Measurements from ENCODE around the gene IQSEC1. TPM values are rescaled to one million over a fixed set of nuclear protein-coding genes. Genes with fewer than 3 reads are reported as not detected.
A peak's percentile ranks its signal among the peaks of the same experiment; 100 is the strongest.

Gene IQSEC1
- total and polyA plus RNA-seq, 8 donors = 24.9 to 57.0 (median 34.2) TPM

DNA sequence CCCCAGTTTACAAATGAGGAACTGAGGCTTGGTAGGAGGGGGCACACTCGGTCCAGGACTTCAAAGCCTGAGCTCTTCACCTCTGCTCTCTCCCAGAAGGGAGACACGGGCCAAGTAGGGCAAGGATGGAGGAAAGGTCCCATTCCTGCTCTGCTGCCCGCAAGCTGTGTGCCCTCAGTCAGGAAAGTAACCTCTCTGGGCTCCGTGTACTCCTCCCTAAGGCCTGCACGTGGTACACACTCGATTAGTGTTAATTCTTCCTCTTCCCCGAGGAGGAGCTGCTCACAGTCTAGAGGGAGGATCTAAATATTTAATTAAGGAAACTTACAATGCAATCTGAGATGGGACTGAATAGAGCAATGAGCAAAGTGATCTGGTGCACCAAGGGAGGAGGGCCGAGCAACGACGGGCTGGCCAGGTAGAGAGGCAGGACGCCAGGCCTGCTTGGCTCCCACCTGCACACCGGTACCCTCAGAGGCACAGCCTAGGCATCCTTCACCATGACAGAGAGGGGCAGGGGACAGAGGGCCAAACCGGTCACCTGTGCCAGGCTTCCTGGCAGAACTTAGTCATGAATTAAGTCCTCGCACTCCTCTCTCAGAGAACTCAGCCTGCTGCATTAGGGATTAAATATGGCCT is 47.2 kb upstream of the IQSEC1 start:
- no peaks in the 10 kb centered on the region for H3K36me3 ChIP-seq
- H3K27me3 ChIP-seq = peaks cover 0 to 10% of the 10 kb centered on the region in 2 donors
- H3K27ac ChIP-seq = no peak overlapping the region
- TF ChIP-seq, protein P1, sequence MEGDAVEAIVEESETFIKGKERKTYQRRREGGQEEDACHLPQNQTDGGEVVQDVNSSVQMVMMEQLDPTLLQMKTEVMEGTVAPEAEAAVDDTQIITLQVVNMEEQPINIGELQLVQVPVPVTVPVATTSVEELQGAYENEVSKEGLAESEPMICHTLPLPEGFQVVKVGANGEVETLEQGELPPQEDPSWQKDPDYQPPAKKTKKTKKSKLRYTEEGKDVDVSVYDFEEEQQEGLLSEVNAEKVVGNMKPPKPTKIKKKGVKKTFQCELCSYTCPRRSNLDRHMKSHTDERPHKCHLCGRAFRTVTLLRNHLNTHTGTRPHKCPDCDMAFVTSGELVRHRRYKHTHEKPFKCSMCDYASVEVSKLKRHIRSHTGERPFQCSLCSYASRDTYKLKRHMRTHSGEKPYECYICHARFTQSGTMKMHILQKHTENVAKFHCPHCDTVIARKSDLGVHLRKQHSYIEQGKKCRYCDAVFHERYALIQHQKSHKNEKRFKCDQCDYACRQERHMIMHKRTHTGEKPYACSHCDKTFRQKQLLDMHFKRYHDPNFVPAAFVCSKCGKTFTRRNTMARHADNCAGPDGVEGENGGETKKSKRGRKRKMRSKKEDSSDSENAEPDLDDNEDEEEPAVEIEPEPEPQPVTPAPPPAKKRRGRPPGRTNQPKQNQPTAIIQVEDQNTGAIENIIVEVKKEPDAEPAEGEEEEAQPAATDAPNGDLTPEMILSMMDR (IDR thresholded peaks at IDR 0.05) = no peak
- DNase-seq (peak in 1 of 4 donors; percentile 33), ATAC-seq (no peak)
- H3K9me3 ChIP-seq = no peaks in the 10 kb centered on the region
- no peaks in the 10 kb centered on the region for H3K4me1 ChIP-seq
- intact Hi-C loops (cut with DNase I) = no loop called here
- H3K4me3 ChIP-seq = no peak overlapping the region

DNA sequence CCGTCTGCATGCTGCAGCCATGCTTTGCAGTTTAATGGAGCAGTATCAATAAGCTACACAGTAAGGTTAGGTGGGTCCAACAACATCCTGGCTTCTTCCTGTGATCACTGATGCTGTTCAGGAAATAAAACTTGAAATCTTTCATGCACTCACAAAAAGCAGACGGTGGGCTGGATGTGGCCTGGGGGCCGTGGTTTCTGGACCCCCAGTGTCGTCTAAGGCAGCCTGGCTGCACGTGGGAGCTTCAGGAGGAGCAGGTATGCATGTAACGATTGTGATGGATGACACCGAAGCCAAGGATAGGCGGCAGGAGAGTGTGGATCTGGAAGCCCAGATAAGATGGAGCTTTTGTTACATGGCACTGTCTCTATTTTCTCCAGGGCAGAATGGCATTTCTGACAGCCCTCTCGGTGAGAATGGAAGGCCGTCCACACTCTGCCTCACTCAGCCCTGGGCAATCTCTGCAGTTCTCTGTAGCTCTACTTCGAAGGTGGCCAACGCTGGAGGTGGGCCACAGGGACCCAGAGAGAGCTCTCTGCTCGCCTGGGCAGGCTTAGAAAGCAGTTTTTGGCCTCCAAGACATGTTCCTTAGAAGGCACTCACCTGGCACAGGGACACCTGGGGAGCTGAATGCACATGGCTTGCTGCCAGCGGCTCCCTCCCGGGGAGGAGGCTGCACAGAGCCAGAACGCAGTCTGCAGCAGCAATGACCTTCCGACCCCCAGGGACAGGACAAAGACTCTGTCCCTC is 46.4 kb upstream of the IQSEC1 start:
- ATAC-seq (no peak), DNase-seq (peak in 1 of 4 donors; percentile 59)
- no peak overlapping the region for H3K4me3 ChIP-seq
- H3K9me3 ChIP-seq = no peaks in the 10 kb centered on the region
- H3K27ac ChIP-seq = no peak overlapping the region
- intact Hi-C loops (cut with DNase I) = no loop called here
- no peaks in the 10 kb centered on the region for H3K4me1 ChIP-seq
- TF ChIP-seq, protein P1 (IDR thresholded peaks at IDR 0.05) = no peak
- no peaks in the 10 kb centered on the region for H3K36me3 ChIP-seq
- peaks cover 0 to 10% of the 10 kb centered on the region in 2 donors for H3K27me3 ChIP-seq

DNA sequence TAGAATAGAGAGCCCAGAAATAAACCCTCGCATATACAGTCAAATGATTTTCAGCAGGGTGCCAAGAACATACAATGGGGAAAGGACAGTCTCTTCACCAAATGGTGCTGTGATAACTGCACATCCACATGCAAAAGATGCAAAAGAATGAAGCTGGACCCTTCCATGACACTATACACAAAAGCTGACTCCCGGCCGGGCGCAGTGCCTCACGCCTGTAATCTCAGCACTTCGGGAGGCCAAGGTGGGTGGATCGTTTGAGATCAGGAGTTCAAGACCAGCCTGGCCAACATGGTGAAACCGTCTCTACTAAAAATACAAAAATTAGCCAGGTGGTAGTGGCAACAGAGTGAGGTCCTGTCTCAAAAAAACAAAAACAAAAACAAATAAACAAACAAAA is 43.2 kb upstream of the IQSEC1 start:
- Histone ChIP-seq H3K9me3 (no peaks in the 10 kb centered on the region), H3K27me3 (peaks cover 0 to 27% of the 10 kb centered on the region in 2 donors), H3K4me3 (no peak overlapping the region), H3K27ac (no peak overlapping the region), H3K36me3 (no peaks in the 10 kb centered on the region), H3K4me1 (no peaks in the 10 kb centered on the region)
- intact Hi-C loops (cut with DNase I) = no loop called here
- TF ChIP-seq, protein P1 (IDR thresholded peaks at IDR 0.05) = no peak
- ATAC-seq (no peak), DNase-seq (peak in 1 of 4 donors; percentile 18)

DNA sequence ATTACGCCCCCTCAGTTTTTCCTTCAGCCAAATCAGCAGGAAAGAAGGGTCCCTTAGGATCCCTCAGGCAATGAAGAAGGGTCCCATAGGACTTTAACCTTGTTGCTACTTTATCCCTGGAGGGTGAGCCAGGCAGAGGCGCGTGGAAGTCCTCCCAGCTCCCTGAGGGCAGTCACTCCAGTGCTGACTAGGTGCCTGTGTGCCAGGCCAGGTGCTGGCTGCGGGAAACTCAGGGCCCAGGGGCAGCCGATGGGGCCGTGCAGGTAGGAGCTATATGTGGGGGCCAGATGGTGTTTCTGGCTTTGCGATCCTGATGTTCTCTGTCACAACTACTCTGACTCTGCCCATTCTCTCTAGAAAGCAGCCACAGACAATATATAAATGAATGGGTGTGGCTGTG is 42.8 kb upstream of the IQSEC1 start:
- ATAC-seq (no peak), DNase-seq (peak in 1 of 4 donors; percentile 47)
- TF ChIP-seq, protein P1 (IDR thresholded peaks at IDR 0.05) = no peak
- intact Hi-C loops (cut with DNase I) = no loop called here
- Histone ChIP-seq H3K4me1 (no peaks in the 10 kb centered on the region), H3K36me3 (no peaks in the 10 kb centered on the region), H3K9me3 (no peaks in the 10 kb centered on the region), H3K4me3 (no peak overlapping the region), H3K27ac (no peak overlapping the region), H3K27me3 (peaks cover 0 to 31% of the 10 kb centered on the region in 2 donors)

DNA sequence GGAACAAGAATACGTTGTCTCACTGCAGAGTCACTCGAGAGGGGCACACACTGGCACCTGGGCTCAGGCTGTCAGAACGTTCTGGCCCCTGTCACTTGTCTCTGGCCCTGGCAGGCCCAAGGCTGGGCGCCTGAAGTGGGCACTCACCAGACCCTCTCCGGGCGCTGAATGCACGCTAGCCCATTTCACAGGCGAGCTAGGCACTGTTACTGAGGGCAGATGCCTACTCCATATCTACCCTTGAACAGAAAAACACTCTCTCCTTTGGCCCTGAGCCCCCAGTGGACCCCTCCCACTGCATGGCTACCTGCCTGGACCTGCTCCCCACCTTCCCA is 42.3 kb upstream of the IQSEC1 start:
- H3K36me3 ChIP-seq = no peaks in the 10 kb centered on the region
- no peak overlapping the region for H3K27ac ChIP-seq
- TF ChIP-seq, protein P1 (IDR thresholded peaks at IDR 0.05) = no peak
- peaks cover 0 to 35% of the 10 kb centered on the region in 2 donors for H3K27me3 ChIP-seq
- DNase-seq = peak in 1 of 4 donors; percentile 59
- no peaks in the 10 kb centered on the region for H3K4me1 ChIP-seq
- no peaks in the 10 kb centered on the region for H3K9me3 ChIP-seq
- no peak overlapping the region for H3K4me3 ChIP-seq
- no peak for ATAC-seq
- intact Hi-C loops (cut with DNase I) = no loop called here
